ENCODE data around the gene ZPBP2.

The ZPBP2 gene

DNA sequence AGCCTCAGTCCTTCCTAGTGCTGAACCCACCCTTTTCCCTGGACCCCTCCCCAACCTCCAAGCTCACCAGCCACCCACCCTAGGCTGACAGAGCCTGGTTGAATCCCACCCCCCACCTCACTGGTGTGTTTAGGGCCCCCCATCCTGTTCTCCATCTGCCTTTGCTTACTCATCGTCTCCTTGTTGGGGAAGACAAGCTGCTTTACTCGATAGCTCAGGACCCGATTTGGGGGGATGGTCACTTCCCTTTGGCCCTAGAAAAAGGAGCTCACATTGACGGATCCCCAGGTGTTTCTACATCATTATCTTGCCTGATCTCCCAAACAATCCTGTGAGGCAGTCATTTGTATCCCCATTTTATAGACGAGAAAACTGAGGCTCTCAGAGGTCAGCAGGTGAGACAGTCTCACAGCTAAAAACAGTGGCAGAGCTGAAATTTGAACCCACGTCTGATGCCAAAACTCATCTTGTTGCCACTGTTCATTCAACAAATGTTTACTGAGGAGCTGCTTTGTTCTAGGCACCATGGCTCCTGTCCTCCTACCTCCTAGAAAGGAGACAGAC is 40.9 kb downstream of the ZPBP2 start:
- no CpG with 5 or more reads among the region's 6 CpGs for WGBS (ENCODE audit: extremely low coverage, insufficient coverage, low lambda C conversion rate)
- Histone ChIP-seq H3K4me3 (ENCODE audit: low read length) (no peak overlapping the region), H3K56ac (ENCODE audit: low read length) (no peak overlapping the region), H3K79me2 (ENCODE audit: control insufficient read depth, insufficient read depth, low read length) (no peaks in the 10 kb centered on the region), H2BK5ac (ENCODE audit: low read length) (no peak overlapping the region), H3K4me1 (ENCODE audit: control insufficient read depth, low read depth, low read length) (no peaks in the 10 kb centered on the region), H3K4ac (ENCODE audit: low read depth, low read length) (no peak overlapping the region), H3K27me3 (ENCODE audit: insufficient read depth, low read length, poor library complexity) (no peaks in the 10 kb centered on the region), H3K79me1 (ENCODE audit: low read length) (no peaks in the 10 kb centered on the region), H3K18ac (ENCODE audit: low read length) (no peak overlapping the region), H3K36me3 (ENCODE audit: control insufficient read depth, insufficient read depth, low read length) (peaks cover 4% of the 10 kb centered on the region), H2AK5ac (ENCODE audit: low read length) (no peak overlapping the region), H4K5ac (ENCODE audit: low read length) (no peak overlapping the region), H3K4me2 (ENCODE audit: low read length) (no peak overlapping the region), H3K27ac (ENCODE audit: low read depth, low read length) (no peak overlapping the region), H4K8ac (ENCODE audit: low read depth, low read length) (no peak overlapping the region), H2BK15ac (replicated peaks; ENCODE audit: low read depth) (no peak overlapping the region), H3K9ac (ENCODE audit: low read length) (no peak overlapping the region), H2BK120ac (ENCODE audit: low read depth, low read length) (no peak overlapping the region), H3K23ac (ENCODE audit: low read length) (no peak overlapping the region)
- no peak for DNase-seq

DNA sequence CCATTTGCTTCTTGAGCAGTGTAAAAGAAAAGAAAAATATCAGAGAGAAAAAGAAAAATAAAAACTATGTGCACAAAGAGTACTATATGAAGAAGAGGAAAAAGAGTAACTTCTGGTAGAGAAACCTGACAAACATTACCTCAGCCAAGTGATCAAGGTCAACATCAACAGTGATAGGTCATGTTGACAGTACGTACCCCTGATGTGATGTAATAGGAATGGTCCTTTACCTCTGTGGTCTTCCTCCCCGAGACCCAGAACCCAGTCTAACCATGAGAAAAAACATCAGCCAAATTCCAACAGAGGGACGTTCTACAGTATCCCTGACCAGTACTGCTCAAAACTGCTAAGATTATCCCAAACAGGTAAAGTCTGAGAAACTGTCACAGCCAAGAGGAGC is 46.0 kb downstream of the ZPBP2 start:
- H3K4me1 ChIP-seq (ENCODE audit: control insufficient read depth, low read depth, low read length), result no peaks in the 10 kb centered on the region
- no peak overlapping the region for H3K4me3 ChIP-seq (ENCODE audit: low read length)
- H3K9ac ChIP-seq (ENCODE audit: low read length), result no peak overlapping the region
- H4K8ac ChIP-seq (ENCODE audit: low read depth, low read length), result no peak overlapping the region
- no peak overlapping the region for H3K27ac ChIP-seq (ENCODE audit: low read depth, low read length)
- H3K27me3 ChIP-seq (ENCODE audit: insufficient read depth, low read length, poor library complexity), result no peaks in the 10 kb centered on the region
- no peak overlapping the region for H3K18ac ChIP-seq (ENCODE audit: low read length)
- H2BK120ac ChIP-seq (ENCODE audit: low read depth, low read length), result no peak overlapping the region
- no peak overlapping the region for H3K4me2 ChIP-seq (ENCODE audit: low read length)
- DNase-seq, result no peak
- H3K23ac ChIP-seq (ENCODE audit: low read length), result no peak overlapping the region
- no peak overlapping the region for H2BK15ac ChIP-seq (replicated peaks; ENCODE audit: low read depth)
- H2AK5ac ChIP-seq (ENCODE audit: low read length), result no peak overlapping the region
- no peak overlapping the region for H3K4ac ChIP-seq (ENCODE audit: low read depth, low read length)
- H3K79me2 ChIP-seq (ENCODE audit: control insufficient read depth, insufficient read depth, low read length), result no peaks in the 10 kb centered on the region
- H2BK5ac ChIP-seq (ENCODE audit: low read length), result no peak overlapping the region
- no peak overlapping the region for H4K5ac ChIP-seq (ENCODE audit: low read length)
- no peaks in the 10 kb centered on the region for H3K79me1 ChIP-seq (ENCODE audit: low read length)
- peaks cover 2% of the 10 kb centered on the region for H3K36me3 ChIP-seq (ENCODE audit: control insufficient read depth, insufficient read depth, low read length)
- WGBS (ENCODE audit: extremely low coverage, insufficient coverage, low lambda C conversion rate), result no CpG with 5 or more reads among the region's 3 CpGs
- H3K56ac ChIP-seq (ENCODE audit: low read length), result no peak overlapping the region

DNA sequence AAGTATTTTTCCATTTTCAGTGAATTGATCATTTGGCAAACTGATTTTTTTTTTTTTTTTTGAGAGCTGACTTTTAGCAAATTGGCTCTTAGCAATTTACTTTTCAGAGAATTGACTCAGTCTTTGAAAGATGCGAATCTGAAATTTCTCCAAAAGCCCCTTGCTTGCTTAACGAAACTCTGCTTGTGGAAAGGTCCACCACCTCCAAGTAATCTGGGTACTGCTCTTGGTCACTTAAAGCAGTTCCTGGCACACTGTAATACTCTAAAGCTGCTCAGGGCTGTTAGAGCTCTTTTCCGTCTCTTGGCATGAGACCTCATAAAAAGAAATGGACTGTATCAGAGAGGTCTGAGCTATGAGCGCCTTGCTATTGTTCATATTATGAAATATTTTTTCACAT is 47.6 kb downstream of the ZPBP2 start:
- Histone ChIP-seq H2BK5ac (ENCODE audit: low read length) (no peak overlapping the region), H2BK15ac (replicated peaks; ENCODE audit: low read depth) (no peak overlapping the region), H4K5ac (ENCODE audit: low read length) (no peak overlapping the region), H2BK120ac (ENCODE audit: low read depth, low read length) (no peak overlapping the region), H3K4ac (ENCODE audit: low read depth, low read length) (no peak overlapping the region), H3K79me1 (ENCODE audit: low read length) (no peaks in the 10 kb centered on the region), H4K8ac (ENCODE audit: low read depth, low read length) (no peak overlapping the region), H3K27ac (ENCODE audit: low read depth, low read length) (no peak overlapping the region), H3K23ac (ENCODE audit: low read length) (no peak overlapping the region), H3K4me3 (ENCODE audit: low read length) (no peak overlapping the region), H3K4me1 (ENCODE audit: control insufficient read depth, low read depth, low read length) (no peaks in the 10 kb centered on the region), H3K9ac (ENCODE audit: low read length) (no peak overlapping the region), H3K56ac (ENCODE audit: low read length) (no peak overlapping the region), H3K79me2 (ENCODE audit: control insufficient read depth, insufficient read depth, low read length) (no peaks in the 10 kb centered on the region), H2AK5ac (ENCODE audit: low read length) (no peak overlapping the region), H3K4me2 (ENCODE audit: low read length) (no peak overlapping the region), H3K18ac (ENCODE audit: low read length) (no peak overlapping the region), H3K27me3 (ENCODE audit: insufficient read depth, low read length, poor library complexity) (no peaks in the 10 kb centered on the region), H3K36me3 (ENCODE audit: control insufficient read depth, insufficient read depth, low read length) (peaks cover 2% of the 10 kb centered on the region)
- no peak for DNase-seq
- no CpG with 5 or more reads among the region's 4 CpGs for WGBS (ENCODE audit: extremely low coverage, insufficient coverage, low lambda C conversion rate)

DNA sequence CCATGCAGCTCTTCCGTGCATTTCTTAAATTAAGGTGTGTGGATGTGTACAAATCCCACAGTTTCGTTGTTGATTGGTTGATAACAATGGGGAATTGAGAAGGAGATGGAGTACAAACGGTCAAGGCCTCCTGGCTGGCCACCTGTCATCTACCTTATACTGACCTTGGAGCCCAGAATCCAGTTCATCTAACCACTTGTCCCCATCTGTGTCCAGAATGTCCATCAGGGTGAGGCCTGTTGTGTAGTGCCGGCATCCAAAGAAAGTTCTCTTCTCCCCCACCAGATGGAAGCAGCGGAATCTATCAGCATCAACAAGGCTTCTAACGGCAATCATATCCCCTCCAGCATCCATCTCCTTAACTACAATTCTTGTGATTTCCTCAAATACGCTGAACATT is 48.9 kb downstream of the ZPBP2 start:
- Histone ChIP-seq H3K18ac (ENCODE audit: low read length) (no peak overlapping the region), H3K4me2 (ENCODE audit: low read length) (no peak overlapping the region), H3K9ac (ENCODE audit: low read length) (no peak overlapping the region), H3K36me3 (ENCODE audit: control insufficient read depth, insufficient read depth, low read length) (peaks cover 2% of the 10 kb centered on the region), H3K56ac (ENCODE audit: low read length) (no peak overlapping the region), H4K8ac (ENCODE audit: low read depth, low read length) (no peak overlapping the region), H3K27me3 (ENCODE audit: insufficient read depth, low read length, poor library complexity) (no peaks in the 10 kb centered on the region), H3K4me3 (ENCODE audit: low read length) (no peak overlapping the region), H3K23ac (ENCODE audit: low read length) (no peak overlapping the region), H3K4ac (ENCODE audit: low read depth, low read length) (no peak overlapping the region), H2BK5ac (ENCODE audit: low read length) (no peak overlapping the region), H3K27ac (ENCODE audit: low read depth, low read length) (no peak overlapping the region), H3K4me1 (ENCODE audit: control insufficient read depth, low read depth, low read length) (no peaks in the 10 kb centered on the region), H3K79me1 (ENCODE audit: low read length) (no peaks in the 10 kb centered on the region), H4K5ac (ENCODE audit: low read length) (no peak overlapping the region), H2AK5ac (ENCODE audit: low read length) (no peak overlapping the region), H2BK15ac (replicated peaks; ENCODE audit: low read depth) (no peak overlapping the region), H3K79me2 (ENCODE audit: control insufficient read depth, insufficient read depth, low read length) (no peaks in the 10 kb centered on the region), H2BK120ac (ENCODE audit: low read depth, low read length) (no peak overlapping the region)
- DNase-seq, result peak; percentile 31
- no CpG with 5 or more reads among the region's 7 CpGs for WGBS (ENCODE audit: extremely low coverage, insufficient coverage, low lambda C conversion rate)

DNA sequence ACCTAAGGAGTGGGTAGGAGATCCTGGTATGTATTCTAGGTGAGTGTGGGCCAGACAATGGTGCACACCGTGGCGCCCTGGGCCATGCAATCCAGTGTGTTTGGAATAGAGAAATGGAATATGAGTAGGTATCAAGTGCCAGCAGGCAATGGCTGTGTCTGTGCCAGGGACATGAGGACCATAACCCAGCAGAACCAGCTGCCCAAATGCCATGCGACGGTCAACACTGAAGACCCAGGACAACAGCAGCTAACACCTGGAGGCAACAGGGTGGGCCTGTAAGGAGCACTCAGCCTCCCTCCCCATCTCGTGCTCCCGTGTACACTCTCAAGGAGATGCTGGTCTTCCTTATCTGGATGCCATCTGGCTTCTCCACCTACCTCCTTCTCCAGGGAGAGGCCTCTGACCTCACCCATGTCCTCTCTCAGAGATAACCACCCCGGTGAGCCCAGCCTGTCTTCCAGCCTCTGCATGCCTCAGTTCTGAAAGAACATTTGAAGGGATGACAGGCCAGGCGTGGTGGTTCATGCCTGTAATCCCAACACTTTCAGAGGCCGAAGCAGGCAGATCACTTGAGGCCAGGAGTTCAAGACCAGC is 51.2 kb downstream of the ZPBP2 start:
- Histone ChIP-seq H2BK120ac (ENCODE audit: low read depth, low read length) (no peak overlapping the region), H3K79me2 (ENCODE audit: control insufficient read depth, insufficient read depth, low read length) (no peaks in the 10 kb centered on the region), H3K23ac (ENCODE audit: low read length) (no peak overlapping the region), H2AK5ac (ENCODE audit: low read length) (no peak overlapping the region), H3K27me3 (ENCODE audit: insufficient read depth, low read length, poor library complexity) (no peaks in the 10 kb centered on the region), H3K56ac (ENCODE audit: low read length) (no peak overlapping the region), H3K4me2 (ENCODE audit: low read length) (no peak overlapping the region), H3K36me3 (ENCODE audit: control insufficient read depth, insufficient read depth, low read length) (peaks cover 2% of the 10 kb centered on the region), H2BK5ac (ENCODE audit: low read length) (no peak overlapping the region), H3K27ac (ENCODE audit: low read depth, low read length) (no peak overlapping the region), H3K18ac (ENCODE audit: low read length) (no peak overlapping the region), H4K5ac (ENCODE audit: low read length) (no peak overlapping the region), H3K79me1 (ENCODE audit: low read length) (peaks cover 4% of the 10 kb centered on the region), H3K4me1 (ENCODE audit: control insufficient read depth, low read depth, low read length) (peaks cover 2% of the 10 kb centered on the region), H3K4me3 (ENCODE audit: low read length) (no peak overlapping the region), H3K4ac (ENCODE audit: low read depth, low read length) (no peak overlapping the region), H2BK15ac (replicated peaks; ENCODE audit: low read depth) (no peak overlapping the region), H4K8ac (ENCODE audit: low read depth, low read length) (no peak overlapping the region), H3K9ac (ENCODE audit: low read length) (no peak overlapping the region)
- DNase-seq, result no peak
- no CpG with 5 or more reads among the region's 9 CpGs for WGBS (ENCODE audit: extremely low coverage, insufficient coverage, low lambda C conversion rate)
